CD4-positive, alpha-beta T cell treated with Interleukin-6 at 100 ng/mL for 8 hours (primary cell): ENCODE results near the gene SEC14L2.
"Not testable (repeated sequence)": the region's sequence is repeated elsewhere in the genome, so short reads cannot be mapped to it uniquely, and the experiment has no call there.

Source experiments
- DNase-seq: peaks from one replicate; pipeline ENCODE4 v3.0.0-alpha.2; 2020; ENCODE audit warnings: mixed read lengths, low spot score

The SEC14L2 gene

GRCh38 chr22:30426388-30427353 is 29.9 kb downstream of the SEC14L2 start:
- peak; percentile 85 for DNase-seq

GRCh38 chr22:30427871-30428270 is 31.1 kb downstream of the SEC14L2 start:
- DNase-seq, result no peak

- no peak for DNase-seq
These were observed 33.1 kb downstream of the SEC14L2 start for GRCh38 chr22:30429887-30430286.

GRCh38 chr22:30430933-30431332 is 34.1 kb downstream of the SEC14L2 start:
- DNase-seq, result no peak

GRCh38 chr22:30432096-30432495 is 35.3 kb downstream of the SEC14L2 start:
- no peak for DNase-seq

GRCh38 chr22:30432520-30432919 is 35.7 kb downstream of the SEC14L2 start:
- DNase-seq, result no peak

- DNase-seq, result no peak
These were observed 36.4 kb downstream of the SEC14L2 start for GRCh38 chr22:30433227-30433626.

GRCh38 chr22:30433773-30434172 is 37.0 kb downstream of the SEC14L2 start:
- DNase-seq, result no peak

- DNase-seq, result no peak
These were observed 38.0 kb downstream of the SEC14L2 start for GRCh38 chr22:30434843-30435242.

- peak; percentile 91 for DNase-seq
These were observed 38.9 kb downstream of the SEC14L2 start for GRCh38 chr22:30435674-30436126.

GRCh38 chr22:30436196-30436595 is 39.4 kb downstream of the SEC14L2 start:
- no peak for DNase-seq

GRCh38 chr22:30438559-30438958 is 41.7 kb downstream of the SEC14L2 start:
- no peak for DNase-seq

GRCh38 chr22:30439226-30439625 is 42.4 kb downstream of the SEC14L2 start:
- no peak for DNase-seq

GRCh38 chr22:30439836-30440235 is 43.0 kb downstream of the SEC14L2 start:
- DNase-seq, result no peak

GRCh38 chr22:30441088-30441487 is 44.3 kb downstream of the SEC14L2 start:
- DNase-seq, result no peak

GRCh38 chr22:30444632-30445437 is 48.0 kb downstream of the SEC14L2 start:
- no peak for DNase-seq

GRCh38 chr22:30445438-30446145 is 48.8 kb downstream of the SEC14L2 start:
- DNase-seq, result no peak

GRCh38 chr22:30447656-30448055 is 50.8 kb downstream of the SEC14L2 start:
- no peak for DNase-seq

GRCh38 chr22:30451488-30451887 is 54.7 kb downstream of the SEC14L2 start:
- not testable (repeated sequence) for DNase-seq

GRCh38 chr22:30452861-30453260 is 56.0 kb downstream of the SEC14L2 start:
- no peak for DNase-seq

- DNase-seq, result no peak
These were observed 57.1 kb downstream of the SEC14L2 start for GRCh38 chr22:30453731-30454510.
